ACHN (cell line): ENCODE data around the gene RNF222.
"Not testable (repeated sequence)": the region's sequence is repeated elsewhere in the genome, so short reads cannot be mapped to it uniquely, and the experiment has no call there.

Source experiments
- DNase-seq: peaks from one replicate; pipeline ENCODE4 v3.0.0-alpha.2; 2015
- in situ Hi-C: cut with HindIII; loops from 2 replicates; pipeline ENCODE4 v1.10.0; 2017; ENCODE audit warnings: low sequenced_read_pairs, low pct_ligation_motif_present, low pct_unique_long_range_greater_than_20kb

The RNF222 gene

GRCh38 chr17:8360751-8361150 is 36.9 kb downstream of the RNF222 start:
- no peak for DNase-seq
- in situ Hi-C loops: no loop called here

- in situ Hi-C loops: no loop called here
- no peak for DNase-seq
These were observed 37.4 kb downstream of the RNF222 start for GRCh38 chr17:8360260-8360659.

- no peak for DNase-seq
These were observed 37.9 kb downstream of the RNF222 start for GRCh38 chr17:8359769-8360168.

GRCh38 chr17:8357910-8358309 is 39.7 kb downstream of the RNF222 start:
- DNase-seq: no peak
- in situ Hi-C loops: no loop called here

More at GRCh38 chr17:8359769-8360168, 37.9 kb downstream of the RNF222 start:
- in situ Hi-C loops: no loop called here

GRCh38 chr17:8354236-8354635 is 43.4 kb downstream of the RNF222 start:
- no peak for DNase-seq
- in situ Hi-C loops: no loop called here

- no peak for DNase-seq
- in situ Hi-C loops: no loop called here
These were observed 43.9 kb downstream of the RNF222 start for GRCh38 chr17:8353736-8354135.

GRCh38 chr17:8350339-8350738 is 47.3 kb downstream of the RNF222 start:
- DNase-seq: no peak
- in situ Hi-C loops: no loop called here

GRCh38 chr17:8347001-8347400 is 50.6 kb downstream of the RNF222 start:
- DNase-seq, in situ Hi-C loops: not testable (repeated sequence)

- in situ Hi-C loops: no loop called here
- no peak for DNase-seq
These were observed 51.5 kb downstream of the RNF222 start for GRCh38 chr17:8345951-8346665.

GRCh38 chr17:8345052-8345690 is 52.5 kb downstream of the RNF222 start:
- no peak for DNase-seq
- in situ Hi-C loops: no loop called here

GRCh38 chr17:8341456-8341855 is 56.2 kb downstream of the RNF222 start:
- in situ Hi-C loops: no loop called here
- no peak for DNase-seq
